ENCODE results near the gene ANKRD39. TPM values are rescaled to one million over a fixed set of nuclear protein-coding genes. Genes with fewer than 3 reads are reported as not detected.

The ANKRD39 gene
- total and polyA plus RNA-seq, 2 of the 8 experiments (the other 6 are each of a cell fraction or from before 2014, with no cell fraction given) = 18.5 to 21.3 TPM

DNA sequence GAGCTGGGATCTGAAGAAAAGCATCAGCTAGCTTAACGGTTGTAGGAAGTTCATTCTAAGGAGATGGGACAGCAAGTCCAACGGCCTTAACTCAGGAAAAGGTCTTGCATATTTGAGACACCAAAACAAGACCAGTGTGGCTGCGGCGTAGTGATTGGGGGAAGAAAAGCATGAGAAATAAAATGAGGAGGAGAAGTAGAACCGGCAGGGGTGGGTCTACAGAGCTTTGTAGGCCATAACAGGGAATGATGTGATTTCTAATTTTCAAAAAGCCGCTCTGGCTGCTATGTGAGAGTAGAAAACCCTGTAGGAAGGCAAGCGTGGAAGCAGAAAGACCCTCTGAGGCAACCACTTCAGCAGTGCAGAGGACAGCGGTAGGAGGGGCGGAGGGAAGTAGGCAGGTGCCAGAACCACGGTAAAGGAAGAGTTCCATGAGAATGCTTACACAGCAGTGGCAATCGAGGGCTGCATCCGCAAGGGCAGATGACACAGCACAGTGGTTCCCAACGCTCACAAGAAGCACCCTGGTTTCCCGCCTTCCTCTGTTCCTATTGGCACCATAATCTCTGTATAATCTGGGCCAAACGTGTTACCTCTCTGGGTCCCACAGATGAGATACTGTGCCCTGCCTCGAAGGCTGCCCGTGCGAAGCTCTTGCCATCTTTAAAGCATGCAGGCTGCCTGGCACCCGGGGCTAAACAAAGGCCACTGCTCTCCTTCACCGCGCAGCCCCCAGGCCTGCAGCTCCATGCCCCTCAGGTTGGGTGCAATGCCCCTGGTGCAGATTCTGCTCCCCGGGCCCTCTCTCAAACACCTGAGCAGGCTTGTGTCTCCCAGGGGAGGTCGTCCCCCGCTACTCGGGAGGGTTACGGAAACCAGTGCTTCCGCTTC is 795 bp downstream of the ANKRD39 start:
- no peak for FAIRE-seq
- TF ChIP-seq, protein P1, sequence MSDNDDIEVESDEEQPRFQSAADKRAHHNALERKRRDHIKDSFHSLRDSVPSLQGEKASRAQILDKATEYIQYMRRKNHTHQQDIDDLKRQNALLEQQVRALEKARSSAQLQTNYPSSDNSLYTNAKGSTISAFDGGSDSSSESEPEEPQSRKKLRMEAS (IDR thresholded peaks at IDR 0.05) = peak; percentile 60; the same call in 1 of the 2 replicates
- TF ChIP-seq MAFK (IDR thresholded peaks at IDR 0.05; ENCODE audit: low read depth, low read length) (peak; percentile 34; the same call in 1 of the 2 replicates), BCL11A (IDR thresholded peaks at IDR 0.05; ENCODE audit: low read depth in 2 of 2, low read length in 2 of 2) (no peak), ASH2L (IDR thresholded peaks at IDR 0.05; ENCODE audit: low read length) (no peak), GTF2F1 (IDR thresholded peaks at IDR 0.05; ENCODE audit: borderline replicate concordance, low read depth, low read length) (no peak), POLR2AphosphoS5 (IDR thresholded peaks at IDR 0.05; ENCODE audit: low read depth, low read length) (peak; percentile 48; the same call in 1 of the 2 replicates)
- TF ChIP-seq, protein P2, sequence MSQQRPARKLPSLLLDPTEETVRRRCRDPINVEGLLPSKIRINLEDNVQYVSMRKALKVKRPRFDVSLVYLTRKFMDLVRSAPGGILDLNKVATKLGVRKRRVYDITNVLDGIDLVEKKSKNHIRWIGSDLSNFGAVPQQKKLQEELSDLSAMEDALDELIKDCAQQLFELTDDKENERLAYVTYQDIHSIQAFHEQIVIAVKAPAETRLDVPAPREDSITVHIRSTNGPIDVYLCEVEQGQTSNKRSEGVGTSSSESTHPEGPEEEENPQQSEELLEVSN (IDR thresholded peaks at IDR 0.05) = peak; percentile 65

More for the DNA sequence above, 795 bp downstream of the ANKRD39 start:
- Histone ChIP-seq H2BK120ac (replicated peaks; ENCODE audit: low read depth, low read length) (no peak overlapping the region), H3K23me2 (ENCODE audit: low read depth, low read length) (peaks cover 10% of the 10 kb centered on the region; the same call in 1 of the 2 replicates), H2BK12ac (ENCODE audit: low read depth, low read length) (0 out of 2 replicates have a peak overlapping the region, but pooled peaks have one; percentile 46), H3K4me3 (ENCODE audit: extremely low read depth in 1 of 4, insufficient read depth in 2 of 4, low read depth in 3 of 4, low read length in 4 of 4) (peak overlapping the region; percentile 49 to 75 (median 68)), H3K79me1 (ENCODE audit: low read depth, low read length) (peaks cover 7% of the 10 kb centered on the region; the same call in 1 of the 2 replicates), H3K79me2 (ENCODE audit: control insufficient read depth in 1 of 2, insufficient read depth in 2 of 2, low read length in 2 of 2) (peaks cover 0 to 17% of the 10 kb centered on the region in 2 experiments; a peak in 3 of 4 replicates), H3K4me1 (replicated peaks in 1 of 4; ENCODE audit: control insufficient read depth in 3 of 4, insufficient read depth in 4 of 4, low read length in 3 of 4) (peaks cover 3 to 11% (median 8%) of the 10 kb centered on the region in 4 experiments), H3K23ac (ENCODE audit: insufficient read length) (no peak overlapping the region), H3K9ac (replicated peaks in 1 of 4; ENCODE audit: extremely low read depth in 1 of 4, low read depth in 3 of 4, low read length in 3 of 4) (peak overlapping the region in 3 of 4 experiments; percentile 1 to 49 (median 45); a peak in 5 of 7 replicates), H3K18ac (ENCODE audit: extremely low read depth, low read length) (peak overlapping the region; percentile 54; the same call in 1 of the 2 replicates), H2BK15ac (ENCODE audit: low read length) (no peak overlapping the region), H3K9me3 (ENCODE audit: insufficient read depth in 2 of 2, low read depth in 1 of 2, low read length in 1 of 2) (no peaks in the 10 kb centered on the region), H3K56ac (replicated peaks; ENCODE audit: insufficient read length, low read depth, low read length) (peak overlapping the region; percentile 42), H4K91ac (replicated peaks; ENCODE audit: insufficient read length, low read length) (peak overlapping the region; percentile 25), H3K36me3 (ENCODE audit: control insufficient read depth in 2 of 4, insufficient read depth in 4 of 4, low read length in 3 of 4) (peaks cover 4 to 32% (median 21%) of the 10 kb centered on the region in 4 experiments; a peak in 6 of 8 replicates), H4K8ac (ENCODE audit: extremely low read depth, insufficient read depth, low read length) (no peak overlapping the region; the same call in 1 of the 2 replicates), H2BK5ac (ENCODE audit: low read depth, low read length) (no peak overlapping the region), H3K4ac (replicated peaks; ENCODE audit: insufficient read length, low read depth, low read length) (no peak overlapping the region), H2AFZ (ENCODE audit: low read length) (no peak overlapping the region; the same call in 1 of the 2 replicates), H2AK5ac (ENCODE audit: low read depth, low read length) (0 out of 2 replicates have a peak overlapping the region, but pooled peaks have one; percentile 15), H3K14ac (ENCODE audit: insufficient read length) (no peak overlapping the region), H3K27me3 (replicated peaks in 1 of 4; ENCODE audit: control insufficient read depth in 3 of 4, extremely low read depth in 1 of 4, insufficient read depth in 3 of 4, low read length in 3 of 4) (no peaks in the 10 kb centered on the region), H4K20me1 (replicated peaks in 1 of 2; ENCODE audit: control insufficient read depth in 1 of 2, insufficient read depth in 2 of 2, low read length in 2 of 2) (peaks cover 11 to 13% of the 10 kb centered on the region in 2 experiments), H3K27ac (ENCODE audit: low read depth, low read length) (no peak overlapping the region; the same call in 1 of the 2 replicates), H3K4me2 (ENCODE audit: insufficient read depth in 1 of 2, low read depth in 2 of 2, low read length in 2 of 2) (peak overlapping the region; percentile 86 to 87), H2BK20ac (ENCODE audit: low read length) (no peak overlapping the region), H4K5ac (ENCODE audit: insufficient read length, low read depth, low read length) (peak overlapping the region; percentile 51)
- ChIA-PET POLR2A (ENCODE audit: partially characterized antibody) (interaction anchor here (0.6 to 5.8 kb wide), 19 partner anchors 9 to 108 kb away, joined by 3 to 49 read pairs (median 9); partner anchors contain the start of genes ANKRD23, CNNM3 and SEMA4C), CTCF (ENCODE audit: partially characterized antibody) (interaction anchor here (0.6 to 8.3 kb wide), 42 partner anchors 10 to 307 kb away, joined by 3 to 89 read pairs (median 7); partner anchors contain the start of genes ANKRD23 and ANKRD36)
- 25% methylated on average over 27 of the region's 27 CpGs; no CpG with 5 or more reads in 1 of the 2 experiments for WGBS, 2 experiments (ENCODE audit: extremely low coverage in 1 of 2, insufficient coverage in 1 of 2, insufficient read length in 1 of 2, insufficient replicate concordance in 2 of 2, low coverage in 1 of 2, low lambda C conversion rate in 2 of 2, missing lambda C conversion rate in 1 of 2)
- no peak for DNase-seq (ENCODE audit: low read depth in 1 of 2, low spot score in 2 of 2)

Data from H1 (cell line).